ENCODE data around the gene CCDC186. TPM values are rescaled to one million over a fixed set of nuclear protein-coding genes. Genes with fewer than 3 reads are reported as not detected.

Gene CCDC186
- total and polyA plus RNA-seq, 3 donors from 2014 or later: 5.3 to 39.8 (median 30.8) TPM

- Histone ChIP-seq H3K36me3 (ENCODE audit: low read depth, missing control alignments) (no peaks in the 10 kb centered on the region), H3K27ac (no peak overlapping the region), H3K27me3 (no peaks in the 10 kb centered on the region), H3K4me1 (no peaks in the 10 kb centered on the region), H3K4me3 (peak overlapping the region; percentile 12 to 15), H3K9me3 (no peaks in the 10 kb centered on the region)
- WGBS, 2 donors: 65 to 75% methylated on average over 5 of the region's 5 CpGs
- intact Hi-C loops (cut with DNase I; ENCODE audit: low total_unique reads): no loop called here
- TF ChIP-seq POLR2A (IDR thresholded peaks at IDR 0.05): no peak
- DNase-seq: peak; percentile 54
Observed at GRCh38 chr10:114083040-114083439, 91.0 kb downstream of the CCDC186 start.

- 74 to 81% methylated on average over 8 of the region's 8 CpGs for WGBS, 2 donors
- no peaks in the 10 kb centered on the region for H3K27me3 ChIP-seq
- DNase-seq: no peak
- no peak overlapping the region for H3K4me3 ChIP-seq
- intact Hi-C loops (cut with DNase I; ENCODE audit: low total_unique reads): no loop called here
- H3K9me3 ChIP-seq: no peaks in the 10 kb centered on the region
- no peak for TF ChIP-seq CTCF (IDR thresholded peaks at IDR 0.05)
- H3K27ac ChIP-seq: no peak overlapping the region
- H3K4me1 ChIP-seq: no peaks in the 10 kb centered on the region
- H3K36me3 ChIP-seq (ENCODE audit: low read depth, missing control alignments): no peaks in the 10 kb centered on the region
Observed at GRCh38 chr10:114081911-114082583, 92.0 kb downstream of the CCDC186 start.

GRCh38 chr10:114079421-114079820 is 94.6 kb downstream of the CCDC186 start:
- intact Hi-C loops (cut with DNase I; ENCODE audit: low total_unique reads): no loop called here
- TF ChIP-seq POLR2A (IDR thresholded peaks at IDR 0.05): no peak
- TF ChIP-seq CTCF (IDR thresholded peaks at IDR 0.05): no peak
- Histone ChIP-seq H3K36me3 (ENCODE audit: low read depth, missing control alignments) (no peaks in the 10 kb centered on the region), H3K27me3 (no peaks in the 10 kb centered on the region), H3K4me3 (no peak overlapping the region), H3K9me3 (no peaks in the 10 kb centered on the region), H3K27ac (no peak overlapping the region), H3K4me1 (no peaks in the 10 kb centered on the region)
- WGBS, 2 donors: 79 to 96% methylated on average over 5 of the region's 5 CpGs
- DNase-seq: no peak

- no peaks in the 10 kb centered on the region for H3K36me3 ChIP-seq (ENCODE audit: low read depth, missing control alignments)
- TF ChIP-seq POLR2A (IDR thresholded peaks at IDR 0.05) (no peak), CTCF (IDR thresholded peaks at IDR 0.05) (no peak)
- no peaks in the 10 kb centered on the region for H3K9me3 ChIP-seq
- no peak overlapping the region for H3K27ac ChIP-seq
- no peak overlapping the region for H3K4me3 ChIP-seq
- intact Hi-C loops (cut with DNase I; ENCODE audit: low total_unique reads): no loop called here
- WGBS, 2 donors: 85 to 93% methylated on average over 6 of the region's 6 CpGs
- DNase-seq: no peak
- no peaks in the 10 kb centered on the region for H3K4me1 ChIP-seq
- no peaks in the 10 kb centered on the region for H3K27me3 ChIP-seq
Observed at GRCh38 chr10:114078346-114078745, 95.7 kb downstream of the CCDC186 start.

GRCh38 chr10:114077815-114078219 is 96.2 kb downstream of the CCDC186 start:
- intact Hi-C loops (cut with DNase I; ENCODE audit: low total_unique reads): no loop called here
- no peak overlapping the region for H3K4me3 ChIP-seq
- 83 to 86% methylated on average over 7 to 9 of the region's 9 CpGs for WGBS, 2 donors

More at GRCh38 chr10:114077815-114078219, 96.2 kb downstream of the CCDC186 start:
- no peaks in the 10 kb centered on the region for H3K27me3 ChIP-seq
- H3K36me3 ChIP-seq (ENCODE audit: low read depth, missing control alignments): no peaks in the 10 kb centered on the region
- DNase-seq: no peak
- TF ChIP-seq POLR2A (IDR thresholded peaks at IDR 0.05) (no peak), CTCF (IDR thresholded peaks at IDR 0.05) (no peak)
- no peaks in the 10 kb centered on the region for H3K9me3 ChIP-seq
- no peak overlapping the region for H3K27ac ChIP-seq
- no peaks in the 10 kb centered on the region for H3K4me1 ChIP-seq

All from testis (tissue), 3 donors.